ENCODE measurements around the gene RNF181. TPM values are rescaled to one million over a fixed set of nuclear protein-coding genes. Genes with fewer than 3 reads are reported as not detected.

Gene RNF181
- total and polyA plus RNA-seq, 2 of the 13 experiments (the other 11 are each of a cell fraction or from before 2014, with no cell fraction given): 224 to 578 TPM

- TF ChIP-seq ZNF407 (CRISPR knock-in tag; IDR thresholded peaks at IDR 0.05; ENCODE audit: not compliant biosample characterization) (no peak), MZF1 (CRISPR knock-in tag; IDR thresholded peaks at IDR 0.05; ENCODE audit: borderline replicate concordance) (0 out of 2 replicates have a peak, but pooled peaks have one; percentile 53), CREB1 (IDR thresholded peaks at IDR 0.05) (no peak), CREB1 (CRISPR knock-in tag; IDR thresholded peaks at IDR 0.05) (no peak), ZNF124 (CRISPR knock-in tag; IDR thresholded peaks at IDR 0.05) (0 out of 2 replicates have a peak, but pooled peaks have one; percentile 39), ZNF446 (CRISPR knock-in tag; IDR thresholded peaks at IDR 0.05) (0 out of 2 replicates have a peak, but pooled peaks have one; percentile 67), RBAK (CRISPR knock-in tag; IDR thresholded peaks at IDR 0.05) (peak; percentile 60; the same call in 1 of the 2 replicates), POLR2AphosphoS5 (IDR thresholded peaks at IDR 0.05; ENCODE audit: low read depth, low read length) (peak; percentile 78), ZNF770 (CRISPR knock-in tag; IDR thresholded peaks at IDR 0.05) (peak; percentile 59), ZNF616 (CRISPR knock-in tag; IDR thresholded peaks at IDR 0.05; ENCODE audit: low read depth) (peak; percentile 67), GATAD2A (CRISPR knock-in tag; IDR thresholded peaks at IDR 0.05) (peak; percentile 68; the same call in 1 of the 2 replicates), ZBTB10 (CRISPR knock-in tag; IDR thresholded peaks at IDR 0.05; ENCODE audit: borderline replicate concordance) (0 out of 2 replicates have a peak, but pooled peaks have one; percentile 78), ZNF10 (CRISPR knock-in tag; IDR thresholded peaks at IDR 0.05; ENCODE audit: borderline replicate concordance, low read depth) (no peak), REXO4 (CRISPR knock-in tag; IDR thresholded peaks at IDR 0.05; ENCODE audit: borderline replicate concordance) (peak; percentile 92), ZSCAN21 (CRISPR knock-in tag; IDR thresholded peaks at IDR 0.05; ENCODE audit: borderline replicate concordance) (peak; percentile 97)
Observed at GRCh38 chr2:85584354-85584856, 11.1 kb upstream of the RNF181 start, which contains the start of gene VAMP5 (continued).
